HCT116 (cell line): ENCODE data around the gene MECP2. TPM values are rescaled to one million over a fixed set of nuclear protein-coding genes. Genes with fewer than 3 reads are reported as not detected.

Experiments
- ATAC-seq: fragments of 200-7000 bp; cut with Tn5 transposase; 2 replicates; pipeline ENCODE4 v1.9.1; 2020; ENCODE audit warnings: mild to moderate bottlenecking, moderate library complexity
- BruUV-seq: library from RNA; stranded (reverse); fragments of 400-500 nt; replicated peaks from 2 replicates; lab custom pipeline; 2021; lab: Mats Ljungman, UMichigan
- CTCF ChIA-PET: fragments of 300-600 bp; sonication (Branson Sonifier 250); formaldehyde crosslinking; loops from one replicate; lab custom pipeline; 2021; ENCODE audit warnings: antibody characterized with exemption; lab: Charles Lee
- POLR2A ChIA-PET: fragments of 300-600, 350-600 bp; sonication (Branson Sonifier 250); formaldehyde crosslinking; loops from one replicate; lab custom pipeline; 2021; ENCODE audit warnings: antibody characterized with exemption; lab: Charles Lee
- RAD21 ChIA-PET, 2 experiments: fragments of 300-600 bp; sonication (Branson Sonifier 250); formaldehyde crosslinking; loops; one replicate each; lab custom pipeline; 2023; ENCODE audit warnings: low total read pairs in 2 of 2; ENCODE audit not compliant: uncharacterized antibody in 2 of 2, unreplicated experiment in 2 of 2, low non-redundant PET in 1 of 2; lab: Charles Lee
- DNase-seq: peaks from one replicate; pipeline ENCODE4 v3.0.0-alpha.2; 2010; ENCODE audit warnings: low read depth, low spot score
- H2AFZ ChIP-seq: fragments of 200-600 bp; shearing (Covaris generic), sonication (generic); 2 replicates; pipeline ENCODE4 v1.6.1; 2017; ENCODE audit warnings: low read depth, mixed run types, mixed read lengths, antibody characterized with exemption, low read length; ENCODE audit not compliant: poor library complexity, severe bottlenecking
- H3K27ac ChIP-seq: 2 replicates; pipeline ENCODE4 v1.5.1; 2012; ENCODE audit warnings: low read depth, low read length
- H3K27me3 ChIP-seq: fragments of 200-600 bp; sonication (generic); 2 replicates; pipeline ENCODE4 v1.6.1; 2016; ENCODE audit warnings: mixed run types, low read length, mixed read lengths; ENCODE audit not compliant: insufficient read depth
- H3K36me3 ChIP-seq, 2 experiments: fragments of 200-500 bp in 1 of 2; fragments of 200-600 bp in 1 of 2; sonication (Bioruptor generic) in 1 of 2; sonication (generic) in 1 of 2; 2 replicates each; pipeline versions ENCODE4 v1.5.1 to v1.6.1; 2014 to 2016; ENCODE audit warnings: low read length in 2 of 2, inconsistent platforms in 1 of 2, mixed read lengths in 1 of 2, mixed run types in 1 of 2; ENCODE audit not compliant: insufficient read depth in 2 of 2, control insufficient read depth in 1 of 2
- H3K4me1 ChIP-seq, 2 experiments: fragments of 200-600 bp in 1 of 2; sonication (generic) in 1 of 2; 2 replicates each; pipeline versions ENCODE4 v1.5.1 to v1.6.1; 2012 to 2017; ENCODE audit warnings: low read length in 2 of 2, inconsistent platforms in 1 of 2, mild to moderate bottlenecking in 1 of 2, mixed read lengths in 1 of 2, mixed run types in 1 of 2, moderate library complexity in 1 of 2; ENCODE audit not compliant: insufficient read depth in 2 of 2, control insufficient read depth in 1 of 2
- H3K4me2 ChIP-seq: fragments of 200-600 bp; sonication (generic); 2 replicates; pipeline ENCODE4 v1.6.1; 2017; ENCODE audit warnings: mixed run types, low read length, mixed read lengths
- H3K4me3 ChIP-seq, 2 experiments: fragments of 200-600 bp in 1 of 2; sonication (generic) in 1 of 2; replicated peaks in 1 of 2; 2 replicates each; pipeline ENCODE4 v1.5.1; 2011 to 2016; ENCODE audit warnings: low read length in 2 of 2, control low read depth in 1 of 2, low read depth in 1 of 2, mild to moderate bottlenecking in 1 of 2, mixed read lengths in 1 of 2, mixed run types in 1 of 2
- H3K79me2 ChIP-seq: fragments of 200-600 bp; sonication (generic); 2 replicates; pipeline ENCODE4 v1.6.1; 2017; ENCODE audit warnings: mild to moderate bottlenecking, mixed run types, low read length, moderate library complexity, mixed read lengths; ENCODE audit not compliant: insufficient read depth
- H3K9ac ChIP-seq: fragments of 200-600 bp; sonication (generic); 2 replicates; pipeline ENCODE4 v1.6.1; 2016; ENCODE audit warnings: low read length, mixed read lengths
- H3K9me2 ChIP-seq: fragments of 200-600 bp; sonication (generic), shearing (Covaris generic); 2 replicates; pipeline ENCODE4 v1.6.1; 2017; ENCODE audit warnings: mixed run types, mild to moderate bottlenecking, moderate library complexity; ENCODE audit not compliant: insufficient read depth
- H3K9me3 ChIP-seq, 2 experiments: fragments of 200-500 bp in 1 of 2; fragments of 200-600 bp in 1 of 2; sonication (Bioruptor generic) in 1 of 2; sonication (generic) in 1 of 2; 2 replicates each; pipeline ENCODE4 v1.6.1; 2014 to 2017; ENCODE audit warnings: low read length in 2 of 2, mixed read lengths in 2 of 2, inconsistent platforms in 1 of 2, low read depth in 1 of 2, mild to moderate bottlenecking in 1 of 2, mixed run types in 1 of 2, moderate library complexity in 1 of 2; ENCODE audit not compliant: control insufficient read depth in 1 of 2, insufficient read depth in 1 of 2
- H4K20me1 ChIP-seq: fragments of 200-600 bp; sonication (generic), shearing (Covaris generic); 2 replicates; pipeline ENCODE4 v1.6.1; 2017; ENCODE audit warnings: mixed run types, mild to moderate bottlenecking, moderate library complexity; ENCODE audit not compliant: insufficient read depth
- CBX3 ChIP-seq: IDR thresholded peaks from 2 replicates; pipeline ENCODE4 v1.6.1; 2012; ENCODE audit warnings: low read depth
- CEBPB ChIP-seq: IDR thresholded peaks from 2 replicates; pipeline ENCODE4 v1.6.1; 2012; ENCODE audit warnings: low read depth
- FOSL1 ChIP-seq: IDR thresholded peaks from 2 replicates; pipeline ENCODE4 v1.6.1; 2012; ENCODE audit warnings: low read depth
- POLR2AphosphoS5 ChIP-seq: IDR thresholded peaks from 2 replicates; pipeline ENCODE4 v1.6.1; 2011; ENCODE audit warnings: mild to moderate bottlenecking, low read depth, low read length, moderate library complexity
- SIN3A ChIP-seq: IDR thresholded peaks from 2 replicates; pipeline ENCODE4 v1.6.1; 2012; ENCODE audit warnings: low read depth
- TCF7L2 ChIP-seq: IDR thresholded peaks from 2 replicates; pipeline ENCODE4 v1.7.0; 2011; ENCODE audit warnings: borderline replicate concordance, inconsistent platforms; ENCODE audit not compliant: insufficient read depth, insufficient read length; ENCODE audit errors: extremely low read depth
- YY1 ChIP-seq: IDR thresholded peaks from 2 replicates; pipeline ENCODE4 v1.6.1; 2011; ENCODE audit warnings: low read length, low read depth, moderate library complexity, mild to moderate bottlenecking; ENCODE audit not compliant: insufficient replicate concordance; ENCODE audit errors: extremely low read depth
- ZFX ChIP-seq: fragments of 450-650 bp; IDR thresholded peaks from 2 replicates; pipeline ENCODE4 v1.6.1; 2017
- intact Hi-C: fragments of 100-400 bp; cut with micrococcal nuclease; formaldehyde crosslinking; loops from 2 replicates; pipeline ENCODE4 v1.10.0; 2022
- total RNA-seq: library from RNA; stranded (reverse); gene quantifications from one replicate; pipeline ENCODE4 v1.2.1, GENCODE V29; 2021; ENCODE audit not compliant: unreplicated experiment

MECP2 gene
- total RNA-seq, 1 experiment from 2014 or later: 32.4 TPM

GRCh38 chrX:153974003-153974725 is 123.4 kb downstream of the MECP2 start:
- H3K9ac ChIP-seq: peak overlapping the region; percentile 95
- peaks cover 29% of the 10 kb centered on the region for H3K79me2 ChIP-seq
- BruUV-seq: no TSS peak
- H3K27me3 ChIP-seq: no peaks in the 10 kb centered on the region
- no peaks in the 10 kb centered on the region for H4K20me1 ChIP-seq
- H3K4me3 ChIP-seq: peak overlapping the region; percentile 46 to 75
- no peak for ATAC-seq
- intact Hi-C loops: loop anchor here (10.0 kb wide), 1 partner anchor 421 kb away; the partner anchor contains the start of gene RPL10
- CTCF ChIA-PET: no interaction called here
- H2AFZ ChIP-seq: no peak overlapping the region
- H3K36me3 ChIP-seq: no peaks in the 10 kb centered on the region
- no peaks in the 10 kb centered on the region for H3K9me2 ChIP-seq
- RAD21 ChIA-PET: no interaction called here
- H3K4me2 ChIP-seq: peak overlapping the region; percentile 85
- no peak for DNase-seq
- peak overlapping the region; percentile 90 for H3K27ac ChIP-seq
- peaks cover 9 to 23% of the 10 kb centered on the region in 2 experiments for H3K4me1 ChIP-seq
- no peaks in the 10 kb centered on the region for H3K9me3 ChIP-seq
- POLR2A ChIA-PET: interaction anchor here (0.9 kb wide), 1 partner anchor 11 kb away, joined by 3 read pairs; no protein-coding TSS in a partner anchor
- TF ChIP-seq CEBPB: no peak
- no peak for TF ChIP-seq YY1
- TF ChIP-seq FOSL1: no peak
- TF ChIP-seq CBX3: no peak
- TF ChIP-seq TCF7L2: no peak
- no peak for TF ChIP-seq ZFX
- TF ChIP-seq SIN3A: no peak
- TF ChIP-seq POLR2AphosphoS5: no peak
